H54 (cell line): ENCODE results near the gene METTL25.

Source experiments
- DNase-seq: peaks from one replicate; pipeline ENCODE4 v3.0.0; 2011; ENCODE audit warnings: low spot score, mixed read lengths; ENCODE audit not compliant: insufficient read length
- FAIRE-seq: peaks from 3 replicates; lab custom pipeline; 2011; peaks lifted over from hg19 to GRCh38; lab: Jason Lieb, UNC
- POLR2A ChIP-seq: IDR thresholded peaks from 2 replicates; pipeline ENCODE4 v1.6.1; 2011; ENCODE audit warnings: low read depth, mild to moderate bottlenecking, low read length

METTL25 gene

GRCh38 chr12:82514880-82515279 lies 156.6 kb downstream of the METTL25 start:
- no peak for DNase-seq
- FAIRE-seq = no peak
- no peak for TF ChIP-seq POLR2A

GRCh38 chr12:82515652-82516051 lies 157.3 kb downstream of the METTL25 start:
- no peak for DNase-seq
- TF ChIP-seq POLR2A = no peak
- no peak for FAIRE-seq

GRCh38 chr12:82517027-82517426 lies 158.7 kb downstream of the METTL25 start:
- TF ChIP-seq POLR2A = no peak
- peak; percentile 58 for FAIRE-seq
- DNase-seq = no peak

DNA sequence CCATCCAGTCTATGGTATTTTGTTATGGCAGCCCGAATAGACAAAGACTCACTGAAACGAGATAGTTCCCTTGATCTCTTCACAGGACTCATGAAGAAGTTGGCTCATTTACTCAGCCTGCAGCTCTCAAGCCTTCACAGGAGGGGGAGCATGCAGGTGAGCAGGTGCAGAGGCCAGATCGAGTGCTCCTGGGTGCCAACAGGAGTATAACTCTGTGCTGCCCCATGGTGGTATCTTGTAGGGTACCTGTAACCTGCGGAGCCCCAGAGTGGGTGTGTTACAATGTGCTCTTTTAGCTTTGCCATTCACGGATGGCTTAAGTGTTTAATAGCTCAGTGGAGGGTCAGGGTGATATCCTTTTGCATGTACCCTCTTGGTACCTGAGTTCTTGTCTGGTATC lies 159.5 kb downstream of the METTL25 start:
- no peak for FAIRE-seq
- no peak for TF ChIP-seq POLR2A
- DNase-seq = no peak

- DNase-seq = no peak
- no peak for FAIRE-seq
- no peak for TF ChIP-seq POLR2A
Observed at GRCh38 chr12:82519510-82519909, 161.2 kb downstream of the METTL25 start.

DNA sequence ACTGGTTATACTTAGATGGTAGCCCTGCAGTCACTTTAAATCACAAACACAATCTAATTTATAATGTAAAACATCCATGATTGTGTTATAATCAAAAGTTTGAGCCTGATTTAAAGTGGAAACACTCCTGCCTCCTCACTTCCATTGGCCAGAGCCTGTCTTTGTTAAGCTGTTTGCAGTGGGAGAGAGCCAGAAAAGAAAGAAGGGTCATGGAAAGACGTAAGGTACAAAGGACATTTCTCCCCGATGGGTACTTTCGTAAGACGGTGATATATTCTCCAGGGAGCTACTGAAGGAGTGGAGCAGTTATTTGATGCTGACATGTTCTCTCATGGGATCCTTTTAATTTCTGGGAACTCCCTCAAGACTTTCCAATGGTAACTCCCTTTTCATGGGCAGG lies 164.0 kb downstream of the METTL25 start:
- no peak for TF ChIP-seq POLR2A
- FAIRE-seq (no peak), DNase-seq (no peak)

GRCh38 chr12:82522762-82523161 lies 164.4 kb downstream of the METTL25 start:
- no peak for DNase-seq
- TF ChIP-seq POLR2A = no peak
- no peak for FAIRE-seq

DNA sequence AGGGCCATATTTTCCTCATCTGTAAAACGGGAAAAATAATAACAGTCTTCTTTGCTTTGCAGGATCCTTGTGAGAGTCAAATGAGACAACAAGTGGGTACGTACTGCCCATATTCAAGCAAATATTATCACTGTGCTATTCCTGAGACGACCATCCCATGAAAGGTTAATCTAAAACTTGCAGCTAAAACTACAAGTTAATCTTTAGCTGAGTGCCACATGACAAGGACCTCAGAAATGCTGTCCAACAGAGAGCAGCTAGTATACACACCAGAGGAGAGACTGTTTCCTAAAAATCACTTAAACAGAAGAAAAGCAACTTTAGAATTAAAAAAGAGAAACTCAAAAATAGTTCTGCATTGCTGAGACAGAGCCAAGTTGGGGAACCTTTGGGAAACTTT lies 165.7 kb downstream of the METTL25 start:
- TF ChIP-seq POLR2A = no peak
- FAIRE-seq = no peak
- DNase-seq = no peak

GRCh38 chr12:82524641-82525040 lies 166.3 kb downstream of the METTL25 start:
- TF ChIP-seq POLR2A = no peak
- DNase-seq = no peak
- no peak for FAIRE-seq

GRCh38 chr12:82525616-82526015 lies 167.3 kb downstream of the METTL25 start:
- no peak for TF ChIP-seq POLR2A
- no peak for FAIRE-seq
- DNase-seq = no peak

DNA sequence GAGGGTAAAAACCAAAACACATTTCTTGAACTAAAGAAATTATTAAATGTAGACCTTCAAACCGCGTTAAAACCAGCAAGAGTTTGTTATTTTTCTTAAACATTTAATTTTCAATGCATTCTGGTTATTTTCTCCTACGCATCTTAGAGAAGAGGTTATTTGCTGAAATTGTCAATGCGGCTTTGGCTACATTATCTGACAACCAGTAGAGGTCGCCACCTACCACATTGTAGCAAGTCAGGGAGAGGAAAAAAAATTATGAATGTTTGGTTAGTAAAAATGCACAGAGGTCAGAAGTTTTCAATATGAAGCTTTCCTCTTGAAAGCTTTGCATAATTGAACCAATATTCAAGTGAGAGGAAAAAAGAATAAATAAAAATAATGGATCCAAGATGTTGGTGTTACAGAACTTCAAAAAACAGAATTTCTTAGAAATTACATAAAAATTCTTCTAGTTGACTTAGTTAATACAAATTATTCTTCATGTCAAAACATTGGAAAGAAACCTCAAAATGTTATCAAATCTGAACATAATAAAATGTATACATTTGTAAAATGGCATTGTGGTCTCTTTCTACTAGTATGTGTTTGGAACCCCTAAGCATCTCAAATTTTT lies 168.9 kb downstream of the METTL25 start:
- peak; percentile 3 for DNase-seq
- no peak for TF ChIP-seq POLR2A
- peak; percentile 20 for FAIRE-seq
